T follicular helper cell (primary cell): ENCODE results near the gene ZNF462.

Source experiments
- DNase-seq: peaks from one replicate; pipeline ENCODE4 v3.0.0-alpha.2; 2020; ENCODE audit warnings: low read depth

Gene ZNF462

DNA sequence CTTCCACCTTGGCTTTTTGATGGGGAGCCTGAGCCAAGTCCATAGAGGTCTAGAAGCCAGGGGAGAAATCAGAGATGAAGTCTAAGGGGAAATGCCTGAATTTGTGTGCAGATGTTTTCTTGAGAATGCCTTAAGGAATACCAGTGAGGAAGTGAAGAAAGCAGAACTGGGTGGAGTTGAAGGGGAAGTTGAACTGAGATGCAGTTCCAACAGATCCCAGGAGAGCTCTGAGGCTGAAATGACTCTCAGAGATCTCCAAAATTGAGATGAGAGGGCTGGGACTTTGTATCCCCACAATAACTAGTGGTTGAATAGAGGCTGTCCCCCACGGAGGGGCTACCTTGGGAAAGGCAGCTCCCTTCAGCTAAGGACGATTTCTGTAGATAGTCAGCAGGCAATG, 197.1 kb downstream of the ZNF462 start:
- no peak for DNase-seq
